AG20443 (cell line): Measurements from ENCODE around the gene LUM.

Experiments used
- DNase-seq: peaks from one replicate; pipeline ENCODE4 v3.0.0; 2012; ENCODE audit warnings: low spot score, mixed read lengths

The LUM gene, protein sequence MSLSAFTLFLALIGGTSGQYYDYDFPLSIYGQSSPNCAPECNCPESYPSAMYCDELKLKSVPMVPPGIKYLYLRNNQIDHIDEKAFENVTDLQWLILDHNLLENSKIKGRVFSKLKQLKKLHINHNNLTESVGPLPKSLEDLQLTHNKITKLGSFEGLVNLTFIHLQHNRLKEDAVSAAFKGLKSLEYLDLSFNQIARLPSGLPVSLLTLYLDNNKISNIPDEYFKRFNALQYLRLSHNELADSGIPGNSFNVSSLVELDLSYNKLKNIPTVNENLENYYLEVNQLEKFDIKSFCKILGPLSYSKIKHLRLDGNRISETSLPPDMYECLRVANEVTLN

DNA sequence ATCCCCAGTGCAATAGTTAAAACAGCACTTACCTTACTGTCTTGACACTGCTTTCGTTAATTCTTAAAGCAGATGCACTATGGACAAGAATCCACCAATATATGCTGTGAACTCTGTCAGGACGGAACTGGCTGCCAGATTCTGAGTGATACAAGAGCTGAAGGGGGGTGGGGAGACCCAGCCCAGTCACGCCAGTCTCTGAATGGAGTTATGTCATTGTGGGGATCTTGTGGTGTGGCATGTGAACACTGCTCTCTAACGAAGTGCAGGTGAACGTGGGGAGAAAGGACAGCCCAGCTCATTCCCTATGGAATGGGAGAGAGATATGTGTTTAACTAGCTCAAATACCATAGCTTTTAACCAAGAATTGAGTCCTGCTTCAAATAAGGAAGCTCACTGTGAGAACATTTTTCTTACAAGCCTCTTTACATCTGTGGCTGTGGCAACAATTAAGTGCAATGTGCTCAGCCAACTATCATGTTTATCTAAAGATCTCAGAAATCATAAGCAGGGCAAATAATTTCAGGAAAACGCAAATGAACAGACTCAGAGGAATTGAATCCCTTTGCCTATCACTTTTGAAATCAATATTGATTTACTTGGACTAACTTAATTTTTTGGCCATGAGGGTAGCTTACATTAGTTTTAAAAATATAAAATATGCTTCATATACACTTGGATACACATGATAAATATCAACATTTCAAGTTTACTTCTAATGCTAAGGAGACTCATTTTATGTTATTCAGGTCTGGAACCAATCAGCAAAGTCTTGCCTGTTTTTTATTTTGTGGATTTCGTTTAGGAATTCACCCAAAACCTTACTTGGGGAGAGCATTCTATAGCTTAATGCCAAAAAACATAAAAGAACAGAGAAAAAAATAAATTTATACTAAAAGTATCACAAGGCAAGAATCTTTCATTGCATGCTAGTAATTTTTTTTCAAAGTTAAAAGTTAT, at the start of gene LUM:
LUM (minus strand) TSS at position 129 of the 960 bp plus-strand sequence. CDS start 2,515 bp downstream, outside the sequence.
- DNase-seq: peak; percentile 63

DNA sequence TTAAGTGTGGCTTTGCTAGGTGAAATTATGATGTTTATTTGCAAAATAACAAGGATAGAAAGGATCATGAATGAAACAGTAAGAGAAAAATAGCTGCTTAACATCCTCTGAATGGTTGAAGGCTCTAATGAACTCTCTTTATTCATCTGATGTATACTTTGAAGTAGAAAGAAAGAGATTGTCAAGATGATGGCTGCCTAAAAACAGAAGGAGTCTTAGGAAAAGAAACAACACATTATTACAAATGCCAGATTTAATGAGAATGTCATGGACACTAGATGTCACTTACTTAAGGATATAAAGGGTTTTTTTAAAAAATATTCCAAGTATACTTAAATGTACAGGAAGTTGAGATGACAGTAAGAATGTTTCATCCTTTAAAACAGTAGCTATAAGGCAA, 49.7 kb upstream of the LUM start:
- no peak for DNase-seq

GRCh38 chr12:91155990-91156389, 44.7 kb upstream of the LUM start:
- DNase-seq: no peak

- no peak for DNase-seq
Measured at GRCh38 chr12:91154131-91154530, 42.8 kb upstream of the LUM start.

DNA sequence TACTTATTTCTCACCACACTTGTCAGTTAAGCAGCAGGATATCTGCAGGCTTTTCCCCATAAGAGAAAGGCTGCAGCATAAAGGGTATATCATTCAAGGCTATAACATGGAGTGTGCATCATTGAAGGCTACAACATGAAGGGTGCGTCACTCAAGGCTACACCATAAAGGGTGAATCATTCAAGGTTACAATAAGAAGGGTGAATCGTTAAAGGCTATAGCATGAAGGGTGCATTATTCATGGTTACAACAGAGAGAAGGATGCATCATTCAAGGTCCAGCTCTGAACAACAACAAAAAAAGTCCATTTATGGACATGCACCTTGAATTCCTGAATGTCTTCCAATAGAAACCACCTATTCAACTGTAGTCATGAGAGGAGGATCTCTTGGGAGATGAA, 32.8 kb upstream of the LUM start:
- no peak for DNase-seq

DNA sequence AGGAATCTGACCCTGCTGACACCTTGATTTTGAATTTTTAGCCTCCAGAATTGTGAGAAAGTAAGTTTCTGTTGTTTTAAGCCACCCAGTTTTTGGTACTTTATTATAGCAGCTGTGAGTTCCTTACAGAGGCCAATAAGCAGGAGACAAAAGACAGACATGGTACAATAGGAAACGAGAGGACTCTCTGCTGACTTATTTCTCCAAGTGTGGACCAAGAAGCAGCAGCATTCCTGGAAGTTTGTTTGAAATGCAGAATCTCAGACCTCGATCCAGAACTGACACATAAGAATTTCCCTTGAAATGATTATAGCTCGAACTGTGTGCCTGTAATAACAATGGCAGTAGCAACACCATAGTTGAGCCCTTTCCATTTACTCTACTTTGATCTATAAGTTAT, 31.9 kb upstream of the LUM start:
- DNase-seq: no peak

DNA sequence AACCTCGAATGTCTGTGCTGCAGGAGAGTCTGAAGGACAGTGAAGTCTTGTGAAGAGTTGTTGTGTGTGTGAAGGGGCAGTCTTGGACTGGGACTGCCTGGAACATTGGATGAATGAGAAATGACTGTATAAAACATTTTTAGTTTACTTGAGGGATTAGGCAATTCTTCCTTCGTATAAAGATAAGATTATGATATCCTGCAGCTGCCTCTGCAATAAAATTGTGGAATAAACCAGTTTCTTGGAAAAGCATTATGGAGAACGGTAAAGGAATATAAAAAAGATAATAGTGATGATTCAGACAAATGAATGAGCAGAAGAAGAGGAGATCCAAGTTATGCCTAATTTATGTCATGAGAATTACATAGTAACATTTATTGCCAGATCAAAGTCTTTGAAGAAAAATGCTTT, 30.9 kb upstream of the LUM start:
- peak; percentile 11 for DNase-seq

GRCh38 chr12:91140026-91140931, 29.0 kb upstream of the LUM start:
- DNase-seq: peak; percentile 63

GRCh38 chr12:91139286-91139685, 28.0 kb upstream of the LUM start:
- DNase-seq: no peak

GRCh38 chr12:91138337-91138920, 27.1 kb upstream of the LUM start:
- DNase-seq: no peak

- peak; percentile 65 for DNase-seq
Measured at GRCh38 chr12:91133871-91134270, 22.6 kb upstream of the LUM start.

DNA sequence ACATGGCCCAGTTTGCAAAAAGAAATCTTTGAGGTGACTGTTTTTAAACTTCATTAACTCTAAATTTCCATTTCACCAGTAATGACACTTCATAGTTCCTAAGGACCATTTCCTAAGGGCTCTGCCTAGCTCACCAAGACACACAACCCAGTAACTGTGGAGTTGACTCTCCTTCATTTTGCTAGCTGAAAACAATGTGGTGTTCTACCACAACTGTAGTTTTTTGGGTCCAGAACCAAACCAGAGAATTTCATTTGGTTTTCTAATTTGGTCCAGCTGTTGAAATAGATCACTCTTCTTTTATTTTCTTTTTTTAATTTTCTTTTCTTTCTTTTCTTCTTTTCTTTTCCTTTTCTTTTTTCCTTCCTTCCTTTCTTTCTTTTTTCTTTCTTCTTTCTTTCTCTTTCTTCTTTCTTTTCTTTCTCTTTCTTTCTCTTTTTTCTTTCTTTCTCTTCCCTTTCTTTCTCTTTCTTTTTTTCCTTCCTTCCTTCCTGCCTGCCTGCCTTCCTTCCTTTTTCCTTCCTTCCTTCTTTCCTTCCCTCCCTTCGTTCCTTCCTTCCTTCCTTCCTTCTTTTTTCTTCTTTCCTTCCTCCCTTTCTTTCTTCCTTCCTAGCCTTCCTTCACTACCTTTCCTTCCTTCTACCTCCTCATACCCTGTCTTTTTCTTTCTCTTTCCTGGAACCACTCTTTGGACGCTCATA, 18.5 kb upstream of the LUM start:
- no peak for DNase-seq

- DNase-seq: peak; percentile 31
Measured at GRCh38 chr12:91127751-91128150, 16.5 kb upstream of the LUM start.

- no peak for DNase-seq
Measured at GRCh38 chr12:91127306-91127705, 16.0 kb upstream of the LUM start.

- DNase-seq: peak; percentile 43
Measured at GRCh38 chr12:91126516-91126915, 15.2 kb upstream of the LUM start.

DNA sequence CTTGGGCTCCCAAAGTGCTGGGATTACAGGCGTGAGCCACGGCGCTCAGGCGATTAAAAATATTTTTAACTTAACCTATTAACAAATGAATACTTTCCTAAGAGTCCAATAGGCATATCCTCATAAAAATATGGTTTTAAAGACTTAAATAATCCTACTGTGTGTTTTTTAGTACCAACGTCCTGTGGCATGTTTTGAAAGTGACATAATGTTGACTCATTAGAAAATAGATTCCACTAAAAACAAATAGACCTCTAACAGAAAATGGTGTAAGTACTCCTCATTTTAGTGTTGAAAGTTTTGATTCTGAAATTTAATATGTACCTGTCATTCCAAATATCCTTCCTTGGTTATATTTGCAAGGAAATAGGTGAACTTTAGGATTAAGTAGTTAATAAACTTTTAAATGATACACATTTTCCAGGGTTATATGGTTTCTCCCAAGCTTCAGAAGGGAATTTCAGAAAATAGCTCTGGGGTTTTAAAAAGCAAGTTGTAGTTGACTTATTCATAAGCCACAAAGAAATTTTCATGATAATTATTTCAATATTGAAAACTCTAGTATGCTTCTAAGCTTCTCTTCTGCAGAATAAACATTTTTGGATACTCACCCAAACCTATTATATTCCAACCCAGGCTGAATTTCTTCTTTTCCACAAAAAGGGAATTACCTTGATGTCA, 12.1 kb upstream of the LUM start:
- DNase-seq: no peak

DNA sequence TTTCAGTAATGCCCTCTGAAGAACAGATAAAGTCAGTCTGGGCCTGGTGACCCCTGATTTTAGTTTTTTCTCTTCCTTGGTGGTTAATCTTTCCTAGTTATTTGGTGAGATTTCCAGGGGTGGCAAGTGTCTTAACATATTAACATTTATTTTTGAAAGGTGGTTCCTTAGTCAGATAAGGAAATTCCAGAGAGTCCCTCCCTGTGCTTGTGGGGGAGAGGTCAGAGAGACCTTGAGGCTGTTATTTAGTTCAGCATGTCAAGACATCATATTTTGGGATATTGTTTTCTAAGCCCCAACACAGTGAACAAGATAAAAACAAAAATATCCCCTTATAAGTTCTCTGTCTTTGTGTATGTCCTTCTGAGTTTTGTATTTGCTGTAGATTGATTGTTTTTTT, 9.5 kb upstream of the LUM start:
- DNase-seq: no peak

DNA sequence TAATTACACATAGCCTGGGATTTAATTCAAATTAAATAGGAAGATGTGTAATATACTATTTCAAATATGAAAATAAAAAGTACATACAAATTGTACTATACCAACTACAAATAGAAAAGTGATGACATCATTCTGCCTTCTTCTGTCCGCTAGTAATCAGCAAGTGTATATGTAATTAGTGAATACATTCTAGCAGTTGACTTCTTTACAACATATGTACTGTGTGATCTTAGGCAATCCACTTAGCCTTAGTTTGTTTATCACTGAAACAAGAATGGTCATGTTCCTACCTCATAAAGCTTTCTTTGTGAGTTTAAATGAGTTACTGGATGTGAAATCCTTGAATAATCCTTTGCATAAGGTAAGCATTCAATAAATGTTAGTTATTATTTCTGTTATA, 7.8 kb upstream of the LUM start:
- no peak for DNase-seq

DNA sequence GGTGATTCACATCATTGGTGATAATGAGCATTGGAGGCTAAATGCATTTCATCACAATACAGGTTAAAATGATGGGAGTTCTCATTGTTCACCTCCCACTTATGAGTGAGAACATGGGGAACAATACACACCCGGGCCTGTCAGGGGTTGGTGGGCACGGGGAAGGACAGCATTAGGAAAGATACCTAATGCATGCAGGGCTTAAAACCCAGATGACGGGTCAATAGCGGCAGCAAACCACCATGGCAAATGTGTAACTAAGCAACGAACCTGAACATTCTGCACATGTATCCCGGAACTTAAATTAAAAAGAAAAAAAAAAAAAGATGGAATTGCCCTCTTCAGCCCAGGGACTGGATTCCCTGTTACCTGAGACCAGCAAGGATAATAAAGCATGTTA, 2.3 kb upstream of the LUM start:
- no peak for DNase-seq

- no peak for DNase-seq
Measured at GRCh38 chr12:91110311-91110924, 876 bp downstream of the LUM start.
